ENCODE data around the gene ATG9B.
A peak's percentile ranks its signal among the peaks of the same experiment; 100 is the strongest.
"Not testable (repeated sequence)": the region's sequence is repeated elsewhere in the genome, so short reads cannot be mapped to it uniquely, and the experiment has no call there.

The ATG9B gene

GRCh38 chr7:151058781-151059366 is 34.6 kb upstream of the ATG9B start:
- DNase-seq (ENCODE audit: low spot score), result no peak

GRCh38 chr7:151057989-151058780 is 33.9 kb upstream of the ATG9B start:
- peak; percentile 99 for DNase-seq (ENCODE audit: low spot score)

- DNase-seq (ENCODE audit: low spot score), result peak; percentile 62
Measured at GRCh38 chr7:151057506-151057988, 33.3 kb upstream of the ATG9B start, which contains the start of gene CDK5. Gene CDK5 (minus strand): TSS chr7:151057897. CDS start chr7:151057848, 49 bp downstream.

- no peak for DNase-seq (ENCODE audit: low spot score)
Measured at GRCh38 chr7:151056666-151057505, 32.6 kb upstream of the ATG9B start.

GRCh38 chr7:151056283-151056665 is 32.0 kb upstream of the ATG9B start:
- DNase-seq (ENCODE audit: low spot score), result no peak

- DNase-seq (ENCODE audit: low spot score), result no peak
Measured at GRCh38 chr7:151053751-151054150, 29.5 kb upstream of the ATG9B start.

- DNase-seq (ENCODE audit: low spot score), result no peak
Measured at GRCh38 chr7:151053096-151053495, 28.8 kb upstream of the ATG9B start.

GRCh38 chr7:151051108-151051507 is 26.8 kb upstream of the ATG9B start:
- peak; percentile 86 for DNase-seq (ENCODE audit: low spot score)

- DNase-seq (ENCODE audit: low spot score), result no peak
Measured at GRCh38 chr7:151048911-151049463, 24.7 kb upstream of the ATG9B start.

- DNase-seq (ENCODE audit: low spot score), result no peak
Measured at GRCh38 chr7:151047976-151048815, 23.9 kb upstream of the ATG9B start, which contains the start of gene ASIC3. Gene ASIC3 (plus strand): TSS chr7:151048531. CDS start chr7:151048886, 355 bp downstream.

GRCh38 chr7:151046603-151047573 is 22.6 kb upstream of the ATG9B start:
- DNase-seq (ENCODE audit: low spot score), result peak; percentile 58

- no peak for DNase-seq (ENCODE audit: low spot score)
Measured at GRCh38 chr7:151045967-151046366, 21.7 kb upstream of the ATG9B start.

- DNase-seq (ENCODE audit: low spot score), result no peak
Measured at GRCh38 chr7:151045262-151045661, 21.0 kb upstream of the ATG9B start.

- DNase-seq (ENCODE audit: low spot score), result no peak
Measured at GRCh38 chr7:151043959-151044358, 19.7 kb upstream of the ATG9B start.

- not testable (repeated sequence) for DNase-seq (ENCODE audit: low spot score)
Measured at GRCh38 chr7:151043449-151043848, 19.2 kb upstream of the ATG9B start.

- no peak for DNase-seq (ENCODE audit: low spot score)
Measured at GRCh38 chr7:151040616-151041375, 16.5 kb upstream of the ATG9B start.

- no peak for DNase-seq (ENCODE audit: low spot score)
Measured at GRCh38 chr7:151039850-151040548, 15.7 kb upstream of the ATG9B start.
